Measurements from ENCODE around the gene IFNGR2.

DNA sequence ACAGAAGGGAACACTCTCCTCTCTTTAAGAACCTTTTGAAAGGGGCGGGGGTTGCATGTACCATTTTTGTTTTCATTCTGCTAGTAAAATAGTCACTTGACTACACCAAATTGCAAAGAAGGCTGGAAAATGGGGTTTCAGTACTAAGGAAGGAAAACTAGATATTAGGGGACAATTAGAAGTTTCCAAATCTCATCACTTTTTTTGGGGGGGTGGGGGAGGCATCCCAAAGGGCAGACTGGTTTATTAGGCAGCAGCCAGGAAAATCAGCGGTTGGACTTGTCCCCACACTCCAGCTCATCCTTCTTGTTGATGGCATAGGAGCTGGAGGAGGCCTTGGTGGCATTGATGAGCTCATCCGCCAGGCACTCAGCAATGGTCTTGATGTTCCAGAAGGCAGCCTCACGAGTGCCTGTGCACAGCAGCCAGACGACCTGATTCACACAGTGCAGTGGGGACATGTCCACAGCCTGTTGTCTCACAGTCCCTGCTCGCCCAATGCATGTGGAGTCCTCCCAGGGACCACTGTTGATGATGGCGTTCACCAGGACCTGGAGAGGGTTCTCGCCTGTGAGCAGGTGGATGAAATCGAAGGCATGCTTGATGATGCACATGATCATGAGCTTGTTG, 78.2 kb downstream of the IFNGR2 start:
- TF ChIP-seq RARB (CRISPR knock-in tag; IDR thresholded peaks at IDR 0.05): no peak
- TF ChIP-seq, protein P1, sequence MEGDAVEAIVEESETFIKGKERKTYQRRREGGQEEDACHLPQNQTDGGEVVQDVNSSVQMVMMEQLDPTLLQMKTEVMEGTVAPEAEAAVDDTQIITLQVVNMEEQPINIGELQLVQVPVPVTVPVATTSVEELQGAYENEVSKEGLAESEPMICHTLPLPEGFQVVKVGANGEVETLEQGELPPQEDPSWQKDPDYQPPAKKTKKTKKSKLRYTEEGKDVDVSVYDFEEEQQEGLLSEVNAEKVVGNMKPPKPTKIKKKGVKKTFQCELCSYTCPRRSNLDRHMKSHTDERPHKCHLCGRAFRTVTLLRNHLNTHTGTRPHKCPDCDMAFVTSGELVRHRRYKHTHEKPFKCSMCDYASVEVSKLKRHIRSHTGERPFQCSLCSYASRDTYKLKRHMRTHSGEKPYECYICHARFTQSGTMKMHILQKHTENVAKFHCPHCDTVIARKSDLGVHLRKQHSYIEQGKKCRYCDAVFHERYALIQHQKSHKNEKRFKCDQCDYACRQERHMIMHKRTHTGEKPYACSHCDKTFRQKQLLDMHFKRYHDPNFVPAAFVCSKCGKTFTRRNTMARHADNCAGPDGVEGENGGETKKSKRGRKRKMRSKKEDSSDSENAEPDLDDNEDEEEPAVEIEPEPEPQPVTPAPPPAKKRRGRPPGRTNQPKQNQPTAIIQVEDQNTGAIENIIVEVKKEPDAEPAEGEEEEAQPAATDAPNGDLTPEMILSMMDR (IDR thresholded peaks at IDR 0.05): no peak
- no peak for TF ChIP-seq POLR2A (IDR thresholded peaks at IDR 0.05; ENCODE audit: low read length)
- no peak for TF ChIP-seq NFE2L2 (conservative IDR thresholded peaks at IDR 0.05; ENCODE audit: low read length)
